Measurements from ENCODE around the gene VPS13D. TPM values are rescaled to one million over a fixed set of nuclear protein-coding genes. Genes with fewer than 3 reads are reported as not detected.

VPS13D gene
- total and polyA plus RNA-seq, 10 donors: 10.1 to 108 (median 86.3) TPM

GRCh38 chr1:12185918-12186678 is 43.7 kb upstream of the VPS13D start:
- Histone ChIP-seq H3K27ac (peak overlapping the region; percentile 60 to 99 (median 96)), H3K9me3 (no peaks in the 10 kb centered on the region), H3K27me3 (replicated peaks in 1 of 7) (no peaks in the 10 kb centered on the region), H3K4me3 (peak overlapping the region in 3 of 8 donors; percentile 22 to 63 (median 27)), H3K36me3 (peaks cover 0 to 83% (median 20%) of the 10 kb centered on the region in 6 donors), H3K4me1 (peaks cover 34 to 98% (median 89%) of the 10 kb centered on the region in 6 donors)
- TF ChIP-seq POLR2A (IDR thresholded peaks at IDR 0.05) (no peak), POLR2AphosphoS5 (IDR thresholded peaks at IDR 0.05) (peak; percentile 64 to 81 (median 75)), CTCF (IDR thresholded peaks at IDR 0.05 in 8 of 11, conservative IDR thresholded peaks at IDR 0.05 in 3 of 11) (no peak)
- intact Hi-C loops (cut with DNase I; ENCODE audit: low total_unique reads): no loop called here
- WGBS, 5 donors: 61 to 76% (median 68%) methylated on average over 7 to 13 of the region's 13 CpGs
- no peak for DNase-seq

GRCh38 chr1:12186679-12186985 is 43.2 kb upstream of the VPS13D start:
- Histone ChIP-seq H3K27ac (peak overlapping the region in 7 of 8 donors; percentile 60 to 99 (median 98)), H3K27me3 (replicated peaks in 1 of 7) (no peaks in the 10 kb centered on the region), H3K4me3 (peak overlapping the region in 1 of 8 donors; percentile 63), H3K9me3 (no peaks in the 10 kb centered on the region), H3K4me1 (peaks cover 32 to 98% (median 85%) of the 10 kb centered on the region in 6 donors), H3K36me3 (peaks cover under 1 to 83% (median 24%) of the 10 kb centered on the region in 6 donors)
- WGBS, 5 donors: 68 to 97% (median 81%) methylated on average over 4 of the region's 4 CpGs
- intact Hi-C loops (cut with DNase I; ENCODE audit: low total_unique reads): no loop called here
- DNase-seq: no peak
- no peak for TF ChIP-seq CTCF (IDR thresholded peaks at IDR 0.05 in 8 of 11, conservative IDR thresholded peaks at IDR 0.05 in 3 of 11)
- TF ChIP-seq POLR2A (IDR thresholded peaks at IDR 0.05): no peak
- TF ChIP-seq POLR2AphosphoS5 (IDR thresholded peaks at IDR 0.05): no peak

GRCh38 chr1:12188115-12188514 is 41.7 kb upstream of the VPS13D start:
- Histone ChIP-seq H3K9me3 (no peaks in the 10 kb centered on the region), H3K27me3 (replicated peaks in 1 of 7) (no peaks in the 10 kb centered on the region), H3K4me3 (no peak overlapping the region), H3K4me1 (peaks cover 32 to 98% (median 74%) of the 10 kb centered on the region in 6 donors), H3K27ac (peak overlapping the region in 5 of 8 donors; percentile 10 to 99 (median 98)), H3K36me3 (peaks cover 4 to 83% (median 39%) of the 10 kb centered on the region in 6 donors)
- TF ChIP-seq CTCF (IDR thresholded peaks at IDR 0.05 in 8 of 11, conservative IDR thresholded peaks at IDR 0.05 in 3 of 11): no peak
- no peak for TF ChIP-seq POLR2AphosphoS5 (IDR thresholded peaks at IDR 0.05)
- TF ChIP-seq POLR2A (IDR thresholded peaks at IDR 0.05): no peak
- intact Hi-C loops (cut with DNase I; ENCODE audit: low total_unique reads): no loop called here
- DNase-seq: no peak
- WGBS, 5 donors: 63 to 72% (median 66%) methylated on average over 3 of the region's 3 CpGs

GRCh38 chr1:12188657-12189327 is 41.0 kb upstream of the VPS13D start:
- no peaks in the 10 kb centered on the region for H3K27me3 ChIP-seq (replicated peaks in 1 of 7)
- WGBS, 5 donors: 78 to 92% (median 86%) methylated on average over 10 to 13 of the region's 13 CpGs
- no peaks in the 10 kb centered on the region for H3K9me3 ChIP-seq
- H3K4me1 ChIP-seq: peaks cover 31 to 98% (median 73%) of the 10 kb centered on the region in 6 donors
- H3K27ac ChIP-seq: peak overlapping the region in 6 of 8 donors; percentile 10 to 99 (median 98)
- no peak overlapping the region for H3K4me3 ChIP-seq
- TF ChIP-seq POLR2A (IDR thresholded peaks at IDR 0.05) (no peak), CTCF (IDR thresholded peaks at IDR 0.05 in 8 of 11, conservative IDR thresholded peaks at IDR 0.05 in 3 of 11) (no peak), POLR2AphosphoS5 (IDR thresholded peaks at IDR 0.05) (peak; percentile 61 to 75 (median 70))
- intact Hi-C loops (cut with DNase I; ENCODE audit: low total_unique reads): no loop called here
- peaks cover 4 to 90% (median 46%) of the 10 kb centered on the region in 6 donors for H3K36me3 ChIP-seq
- no peak for DNase-seq
